Fibroblast of skin of abdomen (primary cell): ENCODE measurements around the gene TMEM187.

Experiments used
- DNase-seq: peaks from one replicate; pipeline ENCODE4 v3.0.0-alpha.2; 2013

Gene TMEM187

DNA sequence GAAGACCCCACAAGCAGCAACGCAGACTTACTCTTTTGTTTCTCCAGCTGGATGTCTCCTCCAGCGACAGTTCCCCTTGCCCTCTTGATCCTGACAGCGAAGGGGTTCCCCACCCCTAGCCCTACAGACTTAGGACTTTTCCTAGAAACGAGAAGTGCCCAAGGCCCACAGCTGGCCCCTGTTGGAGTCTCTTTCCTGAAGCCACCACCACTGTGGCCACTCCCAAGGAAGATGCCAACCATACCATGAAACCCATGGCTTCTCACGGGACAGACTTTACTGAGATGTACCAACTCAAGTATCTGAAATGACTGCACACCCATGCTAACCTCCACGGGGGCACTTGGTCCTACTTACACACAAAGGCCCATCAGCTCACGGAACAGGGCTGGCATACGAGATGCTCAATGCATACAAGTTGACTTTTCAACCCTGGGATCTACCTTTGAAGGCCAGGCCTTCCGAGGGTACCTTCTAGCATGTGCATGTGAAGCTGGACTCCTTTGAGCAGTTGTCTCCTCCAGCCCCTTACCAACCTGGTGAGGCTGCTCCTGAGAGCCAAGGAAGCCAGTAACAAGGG lies 48.1 kb downstream of the TMEM187 start:
- DNase-seq: no peak

DNA sequence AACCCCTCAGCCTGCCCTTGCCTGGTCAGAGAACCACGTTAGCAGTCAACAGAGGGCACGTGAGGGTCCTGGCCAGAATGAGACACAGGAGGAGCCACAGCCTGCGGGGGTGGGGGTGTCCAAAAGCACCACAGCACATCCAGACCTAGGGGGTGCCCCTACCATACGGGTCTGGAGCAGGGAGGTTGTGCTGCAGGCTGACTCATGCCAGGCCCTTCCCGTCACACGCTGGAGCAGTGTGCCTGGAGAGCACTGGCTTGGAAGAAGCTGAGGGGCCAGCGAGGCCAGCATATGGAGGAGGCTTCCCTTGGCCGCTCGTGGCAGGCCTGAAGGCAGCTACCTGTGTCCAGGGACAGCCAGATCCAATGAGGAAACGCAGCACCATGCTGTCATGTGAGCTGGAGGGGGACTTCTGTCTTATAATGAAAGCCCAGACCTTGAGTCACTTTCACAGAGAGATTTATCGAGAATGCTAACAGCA lies 48.6 kb downstream of the TMEM187 start:
- peak; percentile 48 for DNase-seq

DNA sequence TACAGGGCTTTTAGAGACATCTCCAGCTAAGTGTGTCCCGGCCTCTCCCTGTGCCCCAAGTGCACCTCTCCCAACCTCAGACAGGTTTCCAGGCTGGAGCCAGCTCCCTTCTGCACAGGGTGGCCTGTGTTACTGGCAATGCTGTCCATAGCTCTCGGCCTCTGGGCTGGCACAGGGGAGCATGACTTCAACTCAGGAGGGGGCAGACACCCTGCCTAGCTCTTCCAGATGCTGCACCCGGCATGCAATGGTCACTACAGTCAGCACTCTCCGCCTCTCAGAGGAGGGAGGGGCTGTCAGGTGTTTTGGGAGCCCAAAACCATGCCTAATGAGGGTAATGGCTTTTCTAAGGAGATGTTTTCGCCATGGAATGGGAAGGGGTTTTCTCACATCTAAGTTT lies 49.6 kb downstream of the TMEM187 start:
- DNase-seq: no peak

DNA sequence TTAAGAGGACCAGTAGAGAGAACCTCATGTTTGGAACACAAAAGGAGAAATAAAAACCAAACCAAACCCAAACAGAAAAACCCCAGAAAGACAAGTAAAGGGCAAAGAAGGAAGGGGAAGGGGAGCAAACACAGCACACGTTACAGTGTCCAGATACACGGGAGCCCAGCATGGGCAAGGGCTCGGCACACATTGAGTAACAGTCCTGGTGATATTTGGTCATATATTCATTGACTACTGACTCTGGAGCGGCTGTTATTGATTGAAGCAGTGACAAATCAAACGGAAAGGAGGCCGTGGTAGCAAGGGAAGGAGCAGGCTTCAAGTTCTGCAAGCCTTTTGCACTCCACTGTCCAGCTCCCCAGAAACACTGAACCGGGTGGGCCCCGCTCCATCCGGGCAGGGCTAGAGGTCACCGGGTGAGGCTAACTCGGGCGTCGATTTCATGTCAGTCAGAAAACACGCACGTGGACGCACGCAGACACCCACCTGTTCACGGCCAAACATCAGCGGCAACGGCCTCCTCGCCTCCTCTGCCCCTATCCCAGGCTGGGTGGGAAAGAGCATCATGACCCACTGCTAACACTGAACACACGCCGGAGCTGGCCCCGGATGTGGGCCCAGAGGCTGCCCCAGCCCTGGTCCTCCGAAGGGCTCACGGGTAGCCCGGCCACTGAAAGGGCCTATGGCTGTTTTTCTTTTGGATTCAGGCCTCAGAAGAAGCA lies 50.9 kb downstream of the TMEM187 start:
- no peak for DNase-seq

DNA sequence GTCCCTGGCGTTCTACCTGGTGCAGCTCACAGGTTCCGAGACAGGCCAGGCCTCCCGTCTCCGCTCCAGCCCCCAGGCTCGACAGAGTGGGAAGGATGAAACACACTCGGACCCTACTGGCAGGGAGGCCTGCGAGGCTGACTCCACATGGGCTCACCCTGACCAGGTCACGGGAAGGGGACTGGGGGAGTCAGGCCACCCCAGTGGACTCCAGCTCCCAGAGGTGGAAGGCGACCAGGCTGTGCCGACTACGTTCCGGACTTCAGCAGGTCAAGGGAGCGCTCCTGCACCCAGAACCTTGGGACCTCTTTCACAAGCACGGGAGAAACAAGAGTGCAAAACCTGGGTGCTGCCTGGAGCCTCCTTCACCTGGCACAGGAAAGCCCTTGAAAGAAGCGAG lies 51.7 kb downstream of the TMEM187 start:
- no peak for DNase-seq

DNA sequence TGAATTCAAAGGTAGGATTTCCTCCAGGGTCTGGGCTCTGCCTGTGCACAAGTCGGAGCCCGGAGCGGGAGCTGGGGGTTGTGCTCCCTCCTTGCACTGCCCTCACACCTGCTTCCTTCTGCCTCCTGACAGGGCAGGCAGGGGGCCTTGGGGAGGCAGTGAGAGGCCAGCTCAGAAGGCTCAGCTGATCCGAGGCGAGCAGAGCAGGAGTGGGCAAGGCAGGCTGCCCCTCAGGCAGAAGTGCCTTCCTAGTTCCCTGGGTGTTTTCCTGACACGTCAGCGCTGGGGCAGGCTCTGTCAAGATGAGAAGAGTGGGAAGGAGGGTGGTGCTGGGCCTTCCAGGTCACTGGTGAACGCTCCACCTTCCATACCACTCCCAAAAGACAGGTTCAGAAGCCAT lies 52.7 kb downstream of the TMEM187 start:
- DNase-seq: no peak

DNA sequence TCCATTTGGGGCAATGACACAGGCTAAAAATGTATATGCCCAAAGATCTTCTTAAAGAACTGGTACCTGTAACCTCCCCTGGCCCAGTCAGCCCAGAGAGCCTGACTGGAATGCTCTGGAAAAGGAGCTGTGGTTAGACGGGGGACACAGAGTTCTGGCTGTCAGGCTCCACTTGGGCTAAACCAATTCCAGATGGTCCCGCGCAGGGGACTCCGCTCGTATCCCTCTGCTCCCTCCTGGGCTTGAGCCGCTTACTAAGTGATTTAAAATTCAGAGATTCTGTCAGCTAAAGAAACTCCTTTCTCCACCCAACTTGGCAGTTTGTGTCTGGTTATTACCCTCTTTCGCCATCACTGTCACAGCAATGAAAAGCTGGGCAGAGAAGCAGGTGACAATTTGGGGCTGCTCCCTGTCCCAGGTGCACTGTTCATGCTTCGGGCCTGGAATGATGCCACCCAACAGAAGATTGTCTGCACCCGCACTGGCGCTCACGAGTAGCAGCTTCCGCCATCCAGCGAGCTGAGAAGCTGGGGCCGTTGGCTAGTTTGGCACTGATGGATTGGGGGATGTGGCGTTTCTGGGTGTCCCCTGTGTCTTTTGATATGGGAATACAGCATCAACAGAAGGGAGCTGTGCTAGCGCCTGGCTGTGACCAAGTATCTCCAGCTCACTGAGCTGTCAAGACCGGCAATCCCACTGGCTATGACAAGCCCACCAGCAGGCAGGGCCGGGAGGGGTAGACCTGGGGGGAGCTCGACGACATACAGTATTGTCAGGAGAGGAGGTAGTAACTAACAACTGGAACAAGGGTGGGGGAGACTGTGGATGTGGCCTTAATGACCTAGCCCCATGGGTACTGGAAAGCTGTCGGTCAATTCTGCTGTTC lies 53.8 kb downstream of the TMEM187 start:
- peak; percentile 23 for DNase-seq

DNA sequence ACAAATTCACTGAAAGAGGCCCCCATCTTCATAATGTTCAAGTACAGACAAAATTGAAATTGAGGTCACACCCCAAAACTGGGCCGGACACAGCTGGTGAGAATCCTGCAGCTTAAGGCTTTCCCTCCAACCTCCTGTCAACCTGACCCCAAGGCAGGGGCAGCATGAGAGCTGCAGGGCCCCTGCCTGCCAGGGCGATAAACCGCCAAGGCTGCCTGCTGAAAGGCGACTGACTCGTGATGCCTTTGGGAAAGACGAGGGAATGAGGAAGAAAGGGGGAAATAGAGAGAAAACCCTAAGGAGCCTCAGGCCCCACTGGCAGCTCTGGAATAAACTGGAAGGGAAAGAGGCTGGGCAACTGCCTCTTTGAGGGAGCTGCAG lies 54.5 kb downstream of the TMEM187 start:
- DNase-seq: no peak

DNA sequence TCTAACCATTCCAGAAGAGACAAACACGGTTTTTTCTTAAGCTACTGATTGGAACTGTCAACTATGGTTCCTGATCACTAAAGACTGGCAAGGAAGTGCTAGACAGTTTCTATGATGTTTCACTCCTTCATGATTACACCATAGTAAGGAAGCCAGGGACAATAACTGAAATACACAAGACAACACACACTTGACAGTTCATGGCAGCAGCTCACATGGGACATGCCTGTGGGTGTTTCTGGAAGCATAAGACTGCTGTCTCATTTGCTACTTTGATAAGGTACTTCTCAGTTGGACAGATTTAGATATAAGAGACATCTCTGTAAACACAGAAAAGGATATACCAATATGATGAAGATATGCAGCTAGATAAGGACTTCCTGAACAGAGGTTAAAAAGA lies 55.4 kb downstream of the TMEM187 start:
- no peak for DNase-seq

DNA sequence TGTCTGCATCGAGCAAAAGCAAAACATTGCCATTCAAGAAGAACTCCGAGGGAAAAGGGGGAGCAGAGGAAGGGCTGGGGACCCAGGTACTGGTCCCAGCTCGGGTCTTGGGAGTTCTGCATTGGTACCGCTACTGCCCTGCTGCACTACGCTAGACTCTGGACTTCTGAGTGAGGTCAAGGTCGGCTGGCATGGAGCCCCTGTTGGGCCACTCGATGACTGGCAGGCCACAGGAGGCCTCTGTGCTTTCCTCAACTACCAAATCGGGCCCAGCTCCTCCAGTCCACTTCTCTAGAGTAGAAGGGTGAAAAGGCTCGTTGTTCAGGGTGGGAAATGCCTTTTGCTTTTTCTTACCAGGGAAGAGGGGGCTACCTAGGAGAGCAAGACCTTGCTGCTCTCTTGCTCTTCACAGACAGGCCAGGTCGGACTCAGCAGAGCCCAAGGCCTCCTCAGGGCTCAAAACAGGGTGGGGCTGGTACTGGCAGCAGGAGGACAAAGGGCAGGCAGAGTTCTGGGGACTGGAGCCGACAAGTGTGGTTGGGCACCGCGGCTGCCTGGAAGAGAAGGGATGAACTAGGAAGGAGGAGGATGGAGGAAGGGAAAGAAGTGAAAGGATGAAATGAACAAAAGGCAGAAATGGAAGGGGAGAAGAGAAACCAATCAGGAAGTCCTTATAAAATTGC lies 56.1 kb downstream of the TMEM187 start:
- DNase-seq: no peak

DNA sequence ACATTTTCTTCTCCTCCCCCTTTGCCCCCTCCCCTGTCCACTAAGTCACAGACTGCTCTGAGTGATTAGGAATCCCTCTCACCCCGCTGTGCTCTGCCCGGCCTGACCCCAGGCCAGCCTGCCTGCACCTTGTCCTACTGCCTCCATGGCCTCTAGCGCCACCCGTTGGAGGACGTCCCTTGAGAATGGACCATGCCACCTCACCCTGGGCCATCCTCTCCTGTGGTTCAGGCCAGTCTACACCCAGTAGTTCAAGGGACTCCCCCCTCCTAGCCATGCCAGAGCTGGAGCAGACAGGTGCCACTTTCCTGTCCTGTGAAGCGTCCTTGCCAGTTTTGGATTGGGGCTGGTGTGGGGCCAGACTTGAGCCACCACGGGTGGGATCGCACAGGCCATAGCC lies 56.9 kb downstream of the TMEM187 start:
- DNase-seq: no peak

DNA sequence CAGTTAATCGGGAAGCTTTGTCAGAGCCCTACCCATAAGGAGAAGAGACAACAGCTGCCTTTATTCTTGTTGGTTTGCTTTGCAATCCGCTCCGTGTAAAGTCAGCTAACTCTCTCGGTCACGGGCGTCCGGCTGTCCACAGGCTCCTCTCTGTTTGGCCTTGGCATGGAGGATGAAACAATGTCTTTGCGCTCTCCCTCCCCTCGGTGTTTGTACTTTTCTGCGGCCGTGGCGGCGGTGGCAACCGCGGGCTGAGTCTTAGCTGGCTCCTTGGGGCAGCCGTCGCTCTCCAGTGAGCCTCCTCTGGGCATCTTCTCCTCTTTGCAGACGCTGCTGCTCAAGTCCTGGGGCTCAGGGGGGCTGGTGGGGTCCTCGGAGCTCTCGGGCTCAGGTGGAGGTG lies 57.7 kb downstream of the TMEM187 start:
- no peak for DNase-seq

DNA sequence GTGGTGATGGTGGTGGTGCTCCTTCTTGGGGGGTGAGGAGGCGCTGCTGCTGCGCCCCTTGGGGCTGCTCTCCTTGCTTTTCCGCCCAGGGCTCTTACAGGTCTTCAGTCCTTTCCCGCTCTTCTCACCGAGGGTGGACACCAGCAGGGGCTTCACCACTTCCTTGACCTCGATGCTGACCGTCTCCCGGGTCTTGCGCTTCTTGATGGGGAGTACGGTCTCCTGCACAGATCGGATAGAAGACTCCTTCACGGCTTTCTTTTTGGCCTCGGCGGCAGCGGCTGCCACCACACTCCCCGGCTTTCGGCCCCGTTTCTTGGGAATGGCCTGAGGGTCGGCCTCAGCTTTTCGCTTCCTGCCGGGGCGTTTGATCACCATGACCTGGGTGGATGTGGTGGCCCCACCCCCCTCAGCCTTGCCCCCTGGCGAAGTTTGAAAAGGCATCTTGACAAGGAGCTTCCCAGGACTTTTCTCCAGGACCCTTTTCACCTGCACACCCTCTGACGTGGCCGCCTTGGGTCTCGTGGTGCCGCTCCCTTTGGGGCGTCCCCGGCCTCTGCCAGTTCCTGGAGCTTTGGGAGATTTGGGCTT lies 58.3 kb downstream of the TMEM187 start:
- no peak for DNase-seq

DNA sequence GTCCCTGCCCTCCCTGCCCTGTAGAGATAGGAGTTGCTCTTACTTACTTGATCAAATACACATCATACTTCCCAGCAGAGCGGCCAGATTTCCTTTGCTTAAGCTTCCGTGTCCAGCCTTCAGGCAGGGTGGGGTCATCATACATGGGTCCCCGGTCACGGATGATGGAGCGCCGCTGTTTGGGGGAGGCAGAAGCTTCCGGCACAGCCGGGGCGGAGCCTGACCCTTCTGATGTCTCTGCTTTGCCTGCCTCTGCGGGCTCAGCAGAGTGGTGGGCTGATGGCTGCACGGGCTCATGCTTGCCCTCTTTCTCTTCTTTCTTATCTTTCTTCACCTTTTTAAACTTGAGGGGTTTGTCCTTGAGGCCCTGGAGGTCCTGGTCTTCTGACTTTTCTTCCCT lies 59.6 kb downstream of the TMEM187 start:
- DNase-seq: no peak

DNA sequence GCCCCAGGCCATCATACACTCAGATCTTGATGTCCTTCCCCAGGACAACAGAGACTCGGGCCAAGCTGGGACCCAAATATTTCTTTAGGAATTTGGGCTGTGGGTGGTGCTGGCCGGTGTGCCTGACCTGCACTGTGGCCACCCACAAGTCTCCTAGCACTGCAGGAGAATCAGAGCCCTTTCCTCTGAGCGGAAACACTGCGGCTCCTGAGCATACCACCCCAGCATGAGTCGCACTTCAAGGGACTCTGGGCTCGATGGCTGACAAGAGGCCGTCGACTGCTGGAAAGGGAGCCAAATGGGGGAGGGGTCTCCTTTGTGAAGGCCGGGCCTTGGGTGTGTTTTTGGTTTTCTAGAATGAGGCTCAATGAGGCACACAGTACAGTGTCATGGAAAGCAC lies 60.1 kb downstream of the TMEM187 start:
- DNase-seq: no peak
